ENCODE results near the gene RAB33A. TPM values are rescaled to one million over a fixed set of nuclear protein-coding genes. Genes with fewer than 3 reads are reported as not detected.
A peak's percentile ranks its signal among the peaks of the same experiment; 100 is the strongest.

Gene RAB33A
- total RNA-seq, 2 experiments from 2014 or later, result 28.2 to 28.8 TPM

GRCh38 chrX:130176942-130177341 is 5.2 kb downstream of the RAB33A start:
- ChIA-PET POLR2A (interaction anchor here (1.3 kb wide), 1 partner anchor 68 kb away, joined by 3 read pairs; no protein-coding TSS in a partner anchor), CTCF (interaction anchor here (1.0 to 2.1 kb wide), 5 partner anchors 15 to 116 kb away, joined by 3 to 8 read pairs (median 3); no protein-coding TSS in a partner anchor)
- DNase-seq (no peak), ATAC-seq (no peak)
- Mint-ChIP-seq H3K27ac (peak overlapping the region; percentile 56), H3K27me3 (no peaks in the 10 kb centered on the region), H3K4me1 (ENCODE audit: low read depth) (peaks cover 45% of the 10 kb centered on the region), H3K36me3 (ENCODE audit: low read depth) (peaks cover 36% of the 10 kb centered on the region), H3K4me3 (no peak overlapping the region), H3K9me3 (no peaks in the 10 kb centered on the region)
- intact Hi-C loops (cut with micrococcal nuclease), result no loop called here
- TF ChIP-seq, protein P1, sequence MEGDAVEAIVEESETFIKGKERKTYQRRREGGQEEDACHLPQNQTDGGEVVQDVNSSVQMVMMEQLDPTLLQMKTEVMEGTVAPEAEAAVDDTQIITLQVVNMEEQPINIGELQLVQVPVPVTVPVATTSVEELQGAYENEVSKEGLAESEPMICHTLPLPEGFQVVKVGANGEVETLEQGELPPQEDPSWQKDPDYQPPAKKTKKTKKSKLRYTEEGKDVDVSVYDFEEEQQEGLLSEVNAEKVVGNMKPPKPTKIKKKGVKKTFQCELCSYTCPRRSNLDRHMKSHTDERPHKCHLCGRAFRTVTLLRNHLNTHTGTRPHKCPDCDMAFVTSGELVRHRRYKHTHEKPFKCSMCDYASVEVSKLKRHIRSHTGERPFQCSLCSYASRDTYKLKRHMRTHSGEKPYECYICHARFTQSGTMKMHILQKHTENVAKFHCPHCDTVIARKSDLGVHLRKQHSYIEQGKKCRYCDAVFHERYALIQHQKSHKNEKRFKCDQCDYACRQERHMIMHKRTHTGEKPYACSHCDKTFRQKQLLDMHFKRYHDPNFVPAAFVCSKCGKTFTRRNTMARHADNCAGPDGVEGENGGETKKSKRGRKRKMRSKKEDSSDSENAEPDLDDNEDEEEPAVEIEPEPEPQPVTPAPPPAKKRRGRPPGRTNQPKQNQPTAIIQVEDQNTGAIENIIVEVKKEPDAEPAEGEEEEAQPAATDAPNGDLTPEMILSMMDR (IDR thresholded peaks at IDR 0.05), result no peak

DNA sequence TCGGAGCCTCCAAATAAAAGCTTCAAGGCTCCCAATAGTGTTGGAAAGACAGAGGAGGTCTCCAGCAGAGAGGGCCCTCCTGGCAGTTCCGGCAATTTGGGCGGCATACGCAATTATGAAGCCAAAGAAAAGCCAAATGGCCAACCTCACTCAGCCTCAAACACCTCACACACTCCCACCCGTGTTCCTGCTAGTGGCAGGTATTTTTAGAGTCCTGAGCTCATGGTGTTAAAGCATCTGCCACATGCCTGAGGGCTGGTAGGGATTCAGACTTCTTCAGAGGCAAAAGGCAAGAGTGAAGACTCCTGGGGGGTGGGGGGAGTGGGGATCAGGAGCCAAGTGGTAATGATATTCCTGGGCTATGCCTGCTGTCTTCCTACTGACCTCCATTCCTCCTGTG is 7.4 kb downstream of the RAB33A start:
- no peak overlapping the region for H3K4me3 Mint-ChIP-seq
- TF ChIP-seq, protein P1 (IDR thresholded peaks at IDR 0.05), result no peak
- DNase-seq (no peak), ATAC-seq (no peak)
- peaks cover 48% of the 10 kb centered on the region for H3K4me1 Mint-ChIP-seq (ENCODE audit: low read depth)
- ChIA-PET POLR2A (no interaction called here), CTCF (interaction anchor here (1.0 kb wide), 1 partner anchor 12 kb away, joined by 3 read pairs; no protein-coding TSS in a partner anchor)
- intact Hi-C loops (cut with micrococcal nuclease), result no loop called here
- H3K27ac Mint-ChIP-seq, result peak overlapping the region; percentile 78
- no peaks in the 10 kb centered on the region for H3K9me3 Mint-ChIP-seq
- H3K36me3 Mint-ChIP-seq (ENCODE audit: low read depth), result peaks cover 34% of the 10 kb centered on the region
- H3K27me3 Mint-ChIP-seq, result no peaks in the 10 kb centered on the region

- CTCF ChIA-PET, result interaction anchor here (1.0 kb wide), 1 partner anchor 12 kb away, joined by 3 read pairs; no protein-coding TSS in a partner anchor
- POLR2A ChIA-PET, result no interaction called here
- Mint-ChIP-seq H3K9me3 (no peaks in the 10 kb centered on the region), H3K27me3 (no peaks in the 10 kb centered on the region), H3K36me3 (ENCODE audit: low read depth) (peaks cover 34% of the 10 kb centered on the region), H3K4me3 (no peak overlapping the region), H3K27ac (peak overlapping the region; percentile 78), H3K4me1 (ENCODE audit: low read depth) (peaks cover 46% of the 10 kb centered on the region)
- peak; percentile 57 for ATAC-seq
- intact Hi-C loops (cut with micrococcal nuclease), result no loop called here
- DNase-seq, result no peak
- TF ChIP-seq, protein P1 (IDR thresholded peaks at IDR 0.05), result no peak
These were observed 7.9 kb downstream of the RAB33A start for GRCh38 chrX:130179579-130180215.

DNA sequence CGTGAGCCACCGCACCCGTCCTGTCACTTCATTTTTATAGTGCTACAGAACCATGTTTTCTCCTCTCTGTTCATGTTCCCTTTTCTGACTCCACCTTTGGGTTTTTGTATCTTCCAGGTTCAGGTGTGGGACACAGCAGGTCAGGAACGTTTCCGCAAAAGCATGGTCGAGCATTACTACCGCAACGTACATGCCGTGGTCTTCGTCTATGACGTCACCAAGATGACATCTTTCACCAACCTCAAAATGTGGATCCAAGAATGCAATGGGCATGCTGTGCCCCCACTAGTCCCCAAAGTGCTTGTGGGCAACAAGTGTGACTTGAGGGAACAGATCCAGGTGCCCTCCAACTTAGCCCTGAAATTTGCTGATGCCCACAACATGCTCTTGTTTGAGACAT is 12.4 kb downstream of the RAB33A start:
- TF ChIP-seq, protein P1 (IDR thresholded peaks at IDR 0.05), result no peak
- ATAC-seq (no peak), DNase-seq (no peak)
- H3K27me3 Mint-ChIP-seq, result no peaks in the 10 kb centered on the region
- peaks cover 12% of the 10 kb centered on the region for H3K36me3 Mint-ChIP-seq (ENCODE audit: low read depth)
- intact Hi-C loops (cut with micrococcal nuclease), result no loop called here
- no peaks in the 10 kb centered on the region for H3K9me3 Mint-ChIP-seq
- peak overlapping the region; percentile 42 for H3K27ac Mint-ChIP-seq
- ChIA-PET CTCF (interaction anchor here (1.0 kb wide), 1 partner anchor 105 kb away, joined by 3 read pairs; no protein-coding TSS in a partner anchor), POLR2A (no interaction called here)
- peaks cover 25% of the 10 kb centered on the region for H3K4me1 Mint-ChIP-seq (ENCODE audit: low read depth)
- H3K4me3 Mint-ChIP-seq, result no peak overlapping the region

DNA sequence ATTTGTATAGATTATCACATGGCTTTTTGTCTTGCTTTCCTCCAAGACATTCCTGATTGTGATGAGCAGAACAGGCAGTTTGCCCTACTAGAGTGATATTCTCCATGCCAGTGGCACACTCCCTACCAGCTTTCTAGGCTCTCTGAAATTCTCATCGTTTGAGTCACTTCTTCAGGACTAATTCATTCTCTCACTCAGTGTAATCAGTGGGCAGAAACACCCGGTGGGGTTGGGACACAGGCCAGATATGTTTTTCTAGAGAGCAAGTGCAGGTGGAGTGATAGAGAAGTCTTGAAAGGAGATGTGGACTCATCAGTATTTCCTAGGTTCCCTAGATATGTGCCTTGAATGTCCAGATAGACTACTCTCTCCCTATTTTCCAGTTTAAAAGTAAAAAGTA is 13.1 kb downstream of the RAB33A start:
- CTCF ChIA-PET, result interaction anchor here (1.0 kb wide), 1 partner anchor 105 kb away, joined by 3 read pairs; no protein-coding TSS in a partner anchor
- H3K27me3 Mint-ChIP-seq, result no peaks in the 10 kb centered on the region

More for the DNA sequence above, 13.1 kb downstream of the RAB33A start:
- ATAC-seq (no peak), DNase-seq (no peak)
- Mint-ChIP-seq H3K4me1 (ENCODE audit: low read depth) (peaks cover 19% of the 10 kb centered on the region), H3K4me3 (no peak overlapping the region), H3K36me3 (ENCODE audit: low read depth) (peaks cover 7% of the 10 kb centered on the region), H3K27ac (no peak overlapping the region), H3K9me3 (no peaks in the 10 kb centered on the region)
- intact Hi-C loops (cut with micrococcal nuclease), result no loop called here
- TF ChIP-seq, protein P1 (IDR thresholded peaks at IDR 0.05), result no peak
- POLR2A ChIA-PET, result no interaction called here
